ENCODE measurements around the gene PDP2.

The PDP2 gene

GRCh38 chr16:66911112-66911511 is 30.8 kb downstream of the PDP2 start:
- Histone ChIP-seq H4K8ac (ENCODE audit: low read depth, low read length) (no peak overlapping the region), H2AK5ac (ENCODE audit: low read length) (no peak overlapping the region), H2BK12ac (ENCODE audit: low read length) (no peak overlapping the region), H3K79me1 (ENCODE audit: low read length) (no peaks in the 10 kb centered on the region), H3K23ac (ENCODE audit: low read length) (no peak overlapping the region), H3K4ac (ENCODE audit: low read depth, low read length) (no peak overlapping the region), H3K79me2 (ENCODE audit: control insufficient read depth, insufficient read depth, low read length, poor library complexity) (no peaks in the 10 kb centered on the region), H3K4me2 (ENCODE audit: low read length) (no peak overlapping the region), H4K12ac (ENCODE audit: low read depth, low read length) (no peak overlapping the region), H3K14ac (ENCODE audit: low read length) (no peak overlapping the region), H2BK120ac (ENCODE audit: insufficient read depth, low read length, poor library complexity) (no peak overlapping the region), H3K18ac (ENCODE audit: low read length) (no peak overlapping the region), H3K4me3 (ENCODE audit: low read depth, low read length) (no peak overlapping the region), H2AFZ (ENCODE audit: insufficient read depth, low read length, poor library complexity) (no peak overlapping the region), H2BK5ac (ENCODE audit: low read depth, low read length, poor library complexity) (no peak overlapping the region), H3K9me3 (ENCODE audit: insufficient read depth, low read depth, low read length) (peaks cover 2% of the 10 kb centered on the region), H3K36me3 (ENCODE audit: control insufficient read depth in 1 of 2, insufficient read depth in 2 of 2, low read length in 2 of 2) (no peaks in the 10 kb centered on the region), H4K91ac (ENCODE audit: low read depth, low read length) (no peak overlapping the region), H3K27me3 (ENCODE audit: insufficient read depth, low read length) (no peaks in the 10 kb centered on the region), H3K27ac (ENCODE audit: low read depth, low read length) (no peak overlapping the region), H3K9ac (ENCODE audit: low read length) (no peak overlapping the region), H3K4me1 (ENCODE audit: control insufficient read depth in 1 of 2, insufficient read depth in 2 of 2, low read length in 2 of 2) (no peaks in the 10 kb centered on the region)
- no CpG with 5 or more reads among the region's 5 CpGs for WGBS (ENCODE audit: extremely low coverage, insufficient coverage, insufficient read length)
- DNase-seq: peak; percentile 81 to 86

- Histone ChIP-seq H3K14ac (ENCODE audit: low read length) (no peak overlapping the region), H3K4me1 (ENCODE audit: control insufficient read depth in 1 of 2, insufficient read depth in 2 of 2, low read length in 2 of 2) (no peaks in the 10 kb centered on the region), H3K4me2 (ENCODE audit: low read length) (no peak overlapping the region), H2AFZ (ENCODE audit: insufficient read depth, low read length, poor library complexity) (no peak overlapping the region), H3K79me1 (ENCODE audit: low read length) (no peaks in the 10 kb centered on the region), H2BK12ac (ENCODE audit: low read length) (no peak overlapping the region), H4K8ac (ENCODE audit: low read depth, low read length) (no peak overlapping the region), H3K4me3 (ENCODE audit: low read depth, low read length) (no peak overlapping the region), H3K9me3 (ENCODE audit: insufficient read depth, low read depth, low read length) (peaks cover 2% of the 10 kb centered on the region), H2BK5ac (ENCODE audit: low read depth, low read length, poor library complexity) (no peak overlapping the region), H3K4ac (ENCODE audit: low read depth, low read length) (no peak overlapping the region), H4K91ac (ENCODE audit: low read depth, low read length) (no peak overlapping the region), H2BK120ac (ENCODE audit: insufficient read depth, low read length, poor library complexity) (no peak overlapping the region), H3K27me3 (ENCODE audit: insufficient read depth, low read length) (no peaks in the 10 kb centered on the region), H3K27ac (ENCODE audit: low read depth, low read length) (no peak overlapping the region), H3K79me2 (ENCODE audit: control insufficient read depth, insufficient read depth, low read length, poor library complexity) (no peaks in the 10 kb centered on the region), H4K12ac (ENCODE audit: low read depth, low read length) (no peak overlapping the region), H3K36me3 (ENCODE audit: control insufficient read depth in 1 of 2, insufficient read depth in 2 of 2, low read length in 2 of 2) (no peaks in the 10 kb centered on the region), H2AK5ac (ENCODE audit: low read length) (no peak overlapping the region), H3K23ac (ENCODE audit: low read length) (no peak overlapping the region), H3K18ac (ENCODE audit: low read length) (no peak overlapping the region), H3K9ac (ENCODE audit: low read length) (no peak overlapping the region)
- no peak for DNase-seq
- WGBS (ENCODE audit: extremely low coverage, insufficient coverage, insufficient read length): no CpG with 5 or more reads among the region's 8 CpGs
Observed at GRCh38 chr16:66911801-66912200, 31.5 kb downstream of the PDP2 start.

GRCh38 chr16:66913081-66913480 is 32.8 kb downstream of the PDP2 start:
- Histone ChIP-seq H2AFZ (ENCODE audit: insufficient read depth, low read length, poor library complexity) (no peak overlapping the region), H2BK12ac (ENCODE audit: low read length) (no peak overlapping the region), H3K4ac (ENCODE audit: low read depth, low read length) (no peak overlapping the region), H3K23ac (ENCODE audit: low read length) (no peak overlapping the region), H3K18ac (ENCODE audit: low read length) (no peak overlapping the region), H3K79me2 (ENCODE audit: control insufficient read depth, insufficient read depth, low read length, poor library complexity) (no peaks in the 10 kb centered on the region), H3K36me3 (ENCODE audit: control insufficient read depth in 1 of 2, insufficient read depth in 2 of 2, low read length in 2 of 2) (no peaks in the 10 kb centered on the region), H3K27ac (ENCODE audit: low read depth, low read length) (no peak overlapping the region), H2BK5ac (ENCODE audit: low read depth, low read length, poor library complexity) (no peak overlapping the region), H3K4me1 (ENCODE audit: control insufficient read depth in 1 of 2, insufficient read depth in 2 of 2, low read length in 2 of 2) (no peaks in the 10 kb centered on the region), H2BK120ac (ENCODE audit: insufficient read depth, low read length, poor library complexity) (no peak overlapping the region), H3K79me1 (ENCODE audit: low read length) (no peaks in the 10 kb centered on the region), H3K9ac (ENCODE audit: low read length) (no peak overlapping the region), H4K8ac (ENCODE audit: low read depth, low read length) (no peak overlapping the region), H3K9me3 (ENCODE audit: insufficient read depth, low read depth, low read length) (peaks cover 2% of the 10 kb centered on the region), H3K14ac (ENCODE audit: low read length) (no peak overlapping the region), H2AK5ac (ENCODE audit: low read length) (no peak overlapping the region), H3K27me3 (ENCODE audit: insufficient read depth, low read length) (no peaks in the 10 kb centered on the region), H4K12ac (ENCODE audit: low read depth, low read length) (no peak overlapping the region), H3K4me3 (ENCODE audit: low read depth, low read length) (no peak overlapping the region), H4K91ac (ENCODE audit: low read depth, low read length) (no peak overlapping the region), H3K4me2 (ENCODE audit: low read length) (no peak overlapping the region)
- WGBS (ENCODE audit: extremely low coverage, insufficient coverage, insufficient read length): no CpG with 5 or more reads among the region's 10 CpGs
- no peak for DNase-seq

- no peak overlapping the region for H3K4me2 ChIP-seq (ENCODE audit: low read length)
- H3K27me3 ChIP-seq (ENCODE audit: insufficient read depth, low read length): no peaks in the 10 kb centered on the region
- H3K79me1 ChIP-seq (ENCODE audit: low read length): no peaks in the 10 kb centered on the region
- no peak overlapping the region for H3K4ac ChIP-seq (ENCODE audit: low read depth, low read length)
- H4K8ac ChIP-seq (ENCODE audit: low read depth, low read length): no peak overlapping the region
- no peak for DNase-seq
- H3K79me2 ChIP-seq (ENCODE audit: control insufficient read depth, insufficient read depth, low read length, poor library complexity): no peaks in the 10 kb centered on the region
- peaks cover 2% of the 10 kb centered on the region for H3K9me3 ChIP-seq (ENCODE audit: insufficient read depth, low read depth, low read length)
- H3K18ac ChIP-seq (ENCODE audit: low read length): no peak overlapping the region
- no CpG with 5 or more reads among the region's 4 CpGs for WGBS (ENCODE audit: extremely low coverage, insufficient coverage, insufficient read length)
- H2BK120ac ChIP-seq (ENCODE audit: insufficient read depth, low read length, poor library complexity): no peak overlapping the region
- no peak overlapping the region for H3K27ac ChIP-seq (ENCODE audit: low read depth, low read length)
- H3K4me3 ChIP-seq (ENCODE audit: low read depth, low read length): no peak overlapping the region
- no peak overlapping the region for H2AK5ac ChIP-seq (ENCODE audit: low read length)
- H4K12ac ChIP-seq (ENCODE audit: low read depth, low read length): no peak overlapping the region
- H2BK5ac ChIP-seq (ENCODE audit: low read depth, low read length, poor library complexity): no peak overlapping the region
- no peak overlapping the region for H4K91ac ChIP-seq (ENCODE audit: low read depth, low read length)
- H3K23ac ChIP-seq (ENCODE audit: low read length): no peak overlapping the region
- no peak overlapping the region for H3K9ac ChIP-seq (ENCODE audit: low read length)
- H3K4me1 ChIP-seq (ENCODE audit: control insufficient read depth in 1 of 2, insufficient read depth in 2 of 2, low read length in 2 of 2): no peaks in the 10 kb centered on the region
- no peaks in the 10 kb centered on the region for H3K36me3 ChIP-seq (ENCODE audit: control insufficient read depth in 1 of 2, insufficient read depth in 2 of 2, low read length in 2 of 2)
- no peak overlapping the region for H2AFZ ChIP-seq (ENCODE audit: insufficient read depth, low read length, poor library complexity)
- no peak overlapping the region for H2BK12ac ChIP-seq (ENCODE audit: low read length)
- no peak overlapping the region for H3K14ac ChIP-seq (ENCODE audit: low read length)
Observed at GRCh38 chr16:66913711-66914110, 33.4 kb downstream of the PDP2 start.
